MCF 10A (cell line): ENCODE measurements around the gene LPO. TPM values are rescaled to one million over a fixed set of nuclear protein-coding genes. Genes with fewer than 3 reads are reported as not detected.

ENCODE experiments used
- BruUV-seq: library from RNA; stranded (reverse); fragments of 400-500 nt; replicated peaks from 2 replicates; lab custom pipeline; 2021; lab: Mats Ljungman, UMichigan
- CTCF ChIA-PET: fragments of 300-600 bp; sonication (Branson Sonifier 250); formaldehyde crosslinking; extraction: SDS; loops from one replicate; lab custom pipeline; 2021; ENCODE audit warnings: antibody characterized with exemption, inconsistent platforms; lab: Yijun Ruan, JAX
- POLR2A ChIA-PET: fragments of 300-600, 350-650 bp; sonication (Branson Sonifier 250); formaldehyde crosslinking; extraction: SDS; loops from one replicate; lab custom pipeline; 2020; ENCODE audit warnings: antibody characterized with exemption, inconsistent platforms; lab: Yijun Ruan, JAX
- DNase-seq: peaks from one replicate; pipeline ENCODE4 v3.0.0-alpha.2; 2018; ENCODE audit not compliant: unreplicated experiment
- H3K27ac Mint-ChIP-seq: one replicate; pipeline ENCODE4 v1.8.0; 2022; ENCODE audit warnings: mild to moderate bottlenecking, low read depth, mixed read lengths; ENCODE audit not compliant: unreplicated experiment
- H3K27me3 Mint-ChIP-seq: one replicate; pipeline ENCODE4 v1.8.0; 2022; ENCODE audit warnings: mixed read lengths; ENCODE audit not compliant: insufficient read depth, unreplicated experiment
- H3K36me3 Mint-ChIP-seq: one replicate; pipeline ENCODE4 v1.8.0; 2022; ENCODE audit warnings: mild to moderate bottlenecking, moderate library complexity, mixed read lengths; ENCODE audit not compliant: insufficient read depth, unreplicated experiment
- H3K4me1 Mint-ChIP-seq: one replicate; pipeline ENCODE4 v1.8.0; 2022; ENCODE audit warnings: mixed read lengths; ENCODE audit not compliant: insufficient read depth, unreplicated experiment
- H3K4me3 Mint-ChIP-seq: one replicate; pipeline ENCODE4 v1.8.0; 2022; ENCODE audit warnings: mild to moderate bottlenecking, moderate library complexity, mixed read lengths; ENCODE audit not compliant: unreplicated experiment
- H3K9me3 Mint-ChIP-seq: one replicate; pipeline ENCODE4 v1.8.0; 2022; ENCODE audit warnings: mixed read lengths; ENCODE audit not compliant: unreplicated experiment
- intact Hi-C: fragments of 100-400 bp; cut with micrococcal nuclease; formaldehyde crosslinking; loops from 2 replicates; pipeline ENCODE4 v1.14.1; 2022
- total RNA-seq: library from RNA; stranded (reverse); gene quantifications from 2 replicates; pipeline ENCODE4 v1.2.3, GENCODE V29; 2022
- TF ChIP-seq, protein P1 (sequence below): fragments of 200-600 bp; IDR thresholded peaks from one replicate; pipeline ENCODE4 v1.8.0; 2022; ENCODE audit warnings: antibody characterized with exemption, mild to moderate bottlenecking; ENCODE audit not compliant: unreplicated experiment

LPO gene
- total RNA-seq, 1 experiment from 2014 or later: not detected

- Mint-ChIP-seq H3K27ac (no peak overlapping the region), H3K27me3 (peaks cover 31% of the 10 kb centered on the region), H3K4me1 (no peaks in the 10 kb centered on the region), H3K4me3 (no peak overlapping the region), H3K36me3 (no peaks in the 10 kb centered on the region), H3K9me3 (no peaks in the 10 kb centered on the region)
- CTCF ChIA-PET: interaction anchor here (0.5 to 1.4 kb wide), 2 partner anchors 11 to 177 kb away, joined by 4 to 5 read pairs; no protein-coding TSS in a partner anchor
- TF ChIP-seq, protein P1, sequence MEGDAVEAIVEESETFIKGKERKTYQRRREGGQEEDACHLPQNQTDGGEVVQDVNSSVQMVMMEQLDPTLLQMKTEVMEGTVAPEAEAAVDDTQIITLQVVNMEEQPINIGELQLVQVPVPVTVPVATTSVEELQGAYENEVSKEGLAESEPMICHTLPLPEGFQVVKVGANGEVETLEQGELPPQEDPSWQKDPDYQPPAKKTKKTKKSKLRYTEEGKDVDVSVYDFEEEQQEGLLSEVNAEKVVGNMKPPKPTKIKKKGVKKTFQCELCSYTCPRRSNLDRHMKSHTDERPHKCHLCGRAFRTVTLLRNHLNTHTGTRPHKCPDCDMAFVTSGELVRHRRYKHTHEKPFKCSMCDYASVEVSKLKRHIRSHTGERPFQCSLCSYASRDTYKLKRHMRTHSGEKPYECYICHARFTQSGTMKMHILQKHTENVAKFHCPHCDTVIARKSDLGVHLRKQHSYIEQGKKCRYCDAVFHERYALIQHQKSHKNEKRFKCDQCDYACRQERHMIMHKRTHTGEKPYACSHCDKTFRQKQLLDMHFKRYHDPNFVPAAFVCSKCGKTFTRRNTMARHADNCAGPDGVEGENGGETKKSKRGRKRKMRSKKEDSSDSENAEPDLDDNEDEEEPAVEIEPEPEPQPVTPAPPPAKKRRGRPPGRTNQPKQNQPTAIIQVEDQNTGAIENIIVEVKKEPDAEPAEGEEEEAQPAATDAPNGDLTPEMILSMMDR: no peak
- no peak for DNase-seq
- intact Hi-C loops: no loop called here
- POLR2A ChIA-PET: no interaction called here
- BruUV-seq: no TSS peak
Measured at GRCh38 chr17:58306131-58306951, 68.0 kb downstream of the LPO start.

DNA sequence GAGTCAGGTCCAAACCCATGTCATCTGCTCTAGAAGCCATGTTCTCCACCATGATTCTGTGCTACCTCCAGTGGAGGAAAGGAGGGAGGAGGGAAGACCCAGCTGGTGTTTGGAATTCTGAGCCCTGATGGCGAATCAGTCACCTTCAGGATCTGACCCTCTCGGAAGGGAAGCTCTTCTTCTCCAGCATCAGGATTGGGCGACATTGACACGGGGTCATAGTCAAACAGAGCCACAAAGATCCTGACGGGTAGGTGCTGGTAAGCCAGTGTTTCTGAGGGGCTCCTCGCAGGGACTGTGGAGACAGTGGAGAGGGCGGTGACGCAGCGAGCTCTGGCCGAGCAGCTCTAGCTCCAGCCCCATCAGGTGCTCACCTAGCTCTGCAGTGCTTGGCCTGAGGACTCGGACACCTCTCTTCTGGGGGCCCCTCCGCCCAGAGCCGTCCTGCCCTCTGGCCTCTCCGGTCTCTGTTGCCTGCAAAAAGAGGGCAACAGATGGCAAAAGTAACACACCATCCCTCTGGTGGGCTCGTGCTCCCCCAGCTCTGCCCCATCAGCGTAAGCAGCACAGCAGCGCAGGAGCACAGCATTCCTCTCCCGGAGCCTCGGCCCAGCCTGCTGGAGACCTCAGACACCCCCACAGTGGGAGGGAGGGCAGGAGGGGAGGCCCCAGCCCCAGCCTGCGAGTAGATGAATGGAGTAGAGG is 69.2 kb downstream of the LPO start:
- Mint-ChIP-seq H3K27me3 (peaks cover 30% of the 10 kb centered on the region), H3K9me3 (no peaks in the 10 kb centered on the region), H3K27ac (no peak overlapping the region), H3K4me3 (no peak overlapping the region), H3K4me1 (no peaks in the 10 kb centered on the region), H3K36me3 (no peaks in the 10 kb centered on the region)
- intact Hi-C loops: no loop called here
- DNase-seq: no peak
- ChIA-PET POLR2A (no interaction called here), CTCF (interaction anchor here (0.6 to 1.3 kb wide), 5 partner anchors 8 to 703 kb away, joined by 3 read pairs; partner anchors contain the start of gene MKS1)
- no TSS peak for BruUV-seq
- TF ChIP-seq, protein P1: no peak

GRCh38 chr17:58308173-58308984 is 70.0 kb downstream of the LPO start:
- TF ChIP-seq, protein P1: no peak
- Mint-ChIP-seq H3K27me3 (peaks cover 22% of the 10 kb centered on the region), H3K4me1 (no peaks in the 10 kb centered on the region), H3K4me3 (no peak overlapping the region), H3K27ac (no peak overlapping the region), H3K36me3 (no peaks in the 10 kb centered on the region), H3K9me3 (no peaks in the 10 kb centered on the region)
- POLR2A ChIA-PET: no interaction called here
- intact Hi-C loops: no loop called here
- CTCF ChIA-PET: interaction anchor here (0.6 to 1.3 kb wide), 5 partner anchors 8 to 702 kb away, joined by 3 read pairs; partner anchors contain the start of gene MKS1
- BruUV-seq: no TSS peak
- no peak for DNase-seq
